KMS-11 (cell line): ENCODE measurements around the gene LYRM1.

Experiments used
- H2AFZ ChIP-seq: fragments of 200-600 bp; sonication (generic); 2 replicates; pipeline ENCODE4 v1.6.1; 2016; ENCODE audit warnings: antibody characterized with exemption, mixed run types, low read depth
- H3K27ac ChIP-seq: fragments of 200-600 bp; sonication (generic); 2 replicates; pipeline ENCODE4 v1.6.1; 2016; ENCODE audit warnings: mild to moderate bottlenecking, mixed run types
- H3K27me3 ChIP-seq: fragments of 200-600 bp; sonication (generic); 2 replicates; pipeline ENCODE4 v1.6.1; 2017; ENCODE audit warnings: mild to moderate bottlenecking, low read depth, mixed run types, moderate library complexity; ENCODE audit not compliant: insufficient read depth
- H3K36me3 ChIP-seq: fragments of 200-600 bp; sonication (generic); 2 replicates; pipeline ENCODE4 v1.6.1; 2017; ENCODE audit warnings: mild to moderate bottlenecking, mixed run types; ENCODE audit not compliant: insufficient read depth
- H3K4me1 ChIP-seq: fragments of 200-600 bp; sonication (generic); 2 replicates; pipeline ENCODE4 v1.6.1; 2016; ENCODE audit warnings: mild to moderate bottlenecking, low read depth, mixed run types; ENCODE audit not compliant: poor library complexity, severe bottlenecking
- H3K4me2 ChIP-seq: fragments of 200-600 bp; sonication (generic); 2 replicates; pipeline ENCODE4 v1.7.0; 2016; ENCODE audit warnings: mild to moderate bottlenecking, mixed run types
- H3K4me3 ChIP-seq: fragments of 200-600 bp; sonication (generic); IDR thresholded peaks from 2 replicates; pipeline ENCODE4 v1.6.1; 2017; ENCODE audit warnings: low read depth, low read length, mixed read lengths; ENCODE audit not compliant: insufficient read depth
- H3K79me2 ChIP-seq: fragments of 200-600 bp; sonication (generic); 2 replicates; pipeline ENCODE4 v1.6.1; 2016; ENCODE audit warnings: low read depth, mixed run types; ENCODE audit not compliant: insufficient read depth
- H3K9ac ChIP-seq: fragments of 200-600 bp; sonication (generic); 2 replicates; pipeline ENCODE4 v1.6.1; 2016; ENCODE audit warnings: mild to moderate bottlenecking, mixed run types
- H4K20me1 ChIP-seq: fragments of 200-600 bp; sonication (generic); 2 replicates; pipeline ENCODE4 v1.6.1; 2016; ENCODE audit warnings: mild to moderate bottlenecking, mixed run types; ENCODE audit not compliant: insufficient read depth
- TF ChIP-seq, protein P1 (sequence below): fragments of 200-600 bp; sonication (generic); conservative IDR thresholded peaks from 2 replicates; pipeline ENCODE4 v1.6.1; 2017; ENCODE audit warnings: low read depth, mild to moderate bottlenecking, antibody characterized with exemption, low read length, moderate library complexity, mixed read lengths

LYRM1 gene

DNA sequence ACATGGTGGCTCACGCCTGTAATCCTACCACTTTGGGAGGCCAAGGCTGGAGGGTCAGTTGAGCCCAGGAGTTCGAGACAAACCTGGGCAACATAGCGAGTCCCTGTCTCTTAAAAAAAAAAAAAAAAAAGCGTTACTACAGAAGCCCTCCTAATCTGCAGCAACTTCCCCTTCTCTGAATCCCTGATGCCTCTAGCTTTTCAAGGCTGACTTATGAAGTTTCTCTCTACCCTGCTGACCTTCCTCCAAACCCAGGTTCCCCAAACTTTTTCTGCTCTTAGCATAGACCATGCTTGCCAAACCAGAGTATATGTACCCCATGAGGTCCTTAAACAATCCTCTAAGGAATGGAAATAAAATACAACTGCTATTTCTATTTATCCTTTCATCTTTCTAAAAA lies 16.4 kb downstream of the LYRM1 start:
- Histone ChIP-seq H3K27ac (no peak overlapping the region), H3K4me2 (no peak overlapping the region), H3K36me3 (no peaks in the 10 kb centered on the region), H3K79me2 (no peaks in the 10 kb centered on the region), H3K9ac (no peak overlapping the region), H3K27me3 (no peaks in the 10 kb centered on the region), H3K4me3 (no peak overlapping the region), H2AFZ (no peak overlapping the region), H4K20me1 (no peaks in the 10 kb centered on the region), H3K4me1 (no peaks in the 10 kb centered on the region)
- TF ChIP-seq, protein P1, sequence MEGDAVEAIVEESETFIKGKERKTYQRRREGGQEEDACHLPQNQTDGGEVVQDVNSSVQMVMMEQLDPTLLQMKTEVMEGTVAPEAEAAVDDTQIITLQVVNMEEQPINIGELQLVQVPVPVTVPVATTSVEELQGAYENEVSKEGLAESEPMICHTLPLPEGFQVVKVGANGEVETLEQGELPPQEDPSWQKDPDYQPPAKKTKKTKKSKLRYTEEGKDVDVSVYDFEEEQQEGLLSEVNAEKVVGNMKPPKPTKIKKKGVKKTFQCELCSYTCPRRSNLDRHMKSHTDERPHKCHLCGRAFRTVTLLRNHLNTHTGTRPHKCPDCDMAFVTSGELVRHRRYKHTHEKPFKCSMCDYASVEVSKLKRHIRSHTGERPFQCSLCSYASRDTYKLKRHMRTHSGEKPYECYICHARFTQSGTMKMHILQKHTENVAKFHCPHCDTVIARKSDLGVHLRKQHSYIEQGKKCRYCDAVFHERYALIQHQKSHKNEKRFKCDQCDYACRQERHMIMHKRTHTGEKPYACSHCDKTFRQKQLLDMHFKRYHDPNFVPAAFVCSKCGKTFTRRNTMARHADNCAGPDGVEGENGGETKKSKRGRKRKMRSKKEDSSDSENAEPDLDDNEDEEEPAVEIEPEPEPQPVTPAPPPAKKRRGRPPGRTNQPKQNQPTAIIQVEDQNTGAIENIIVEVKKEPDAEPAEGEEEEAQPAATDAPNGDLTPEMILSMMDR: no peak

DNA sequence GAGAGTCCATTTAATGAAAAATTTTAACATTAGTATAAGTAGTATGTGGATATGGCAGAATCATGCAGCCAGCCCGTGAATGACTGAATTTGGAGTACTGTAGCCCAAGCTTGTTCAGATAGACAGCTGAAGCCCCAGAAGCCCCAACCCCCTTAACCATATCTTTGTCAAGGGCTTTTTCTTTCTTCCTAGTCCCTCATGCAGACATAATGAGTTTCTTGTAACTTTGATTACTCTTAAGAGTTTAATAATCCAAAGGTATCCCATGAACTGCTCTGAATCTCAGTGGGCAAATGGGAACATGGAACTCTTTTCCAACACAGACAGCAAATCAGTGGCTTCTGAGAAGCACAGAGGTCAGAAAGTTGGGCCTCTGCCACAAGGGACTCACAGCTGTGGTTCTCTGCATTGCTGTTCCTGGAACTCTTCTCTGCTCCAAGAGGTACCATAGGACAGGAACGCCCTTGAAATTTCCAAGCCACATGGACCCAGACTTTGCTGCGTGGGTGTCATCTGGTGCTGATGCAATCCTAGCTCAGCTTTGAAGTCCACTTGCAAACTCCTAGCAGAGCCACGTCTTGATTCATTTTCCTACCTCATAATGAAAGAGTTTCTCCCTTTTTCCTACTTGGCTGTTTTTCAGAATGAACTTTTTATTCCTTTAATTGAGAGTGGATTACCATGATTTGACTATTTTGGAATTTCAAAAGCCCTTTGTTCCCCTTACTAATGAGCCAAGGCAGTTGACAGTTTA lies 18.1 kb downstream of the LYRM1 start:
- H3K79me2 ChIP-seq: no peaks in the 10 kb centered on the region
- H3K4me3 ChIP-seq: no peak overlapping the region
- no peaks in the 10 kb centered on the region for H3K36me3 ChIP-seq
- H3K27me3 ChIP-seq: no peaks in the 10 kb centered on the region
- no peak overlapping the region for H3K9ac ChIP-seq
- H3K4me2 ChIP-seq: no peak overlapping the region
- TF ChIP-seq, protein P1: no peak
- H4K20me1 ChIP-seq: no peaks in the 10 kb centered on the region
- no peak overlapping the region for H3K27ac ChIP-seq
- H2AFZ ChIP-seq: no peak overlapping the region
- no peaks in the 10 kb centered on the region for H3K4me1 ChIP-seq

DNA sequence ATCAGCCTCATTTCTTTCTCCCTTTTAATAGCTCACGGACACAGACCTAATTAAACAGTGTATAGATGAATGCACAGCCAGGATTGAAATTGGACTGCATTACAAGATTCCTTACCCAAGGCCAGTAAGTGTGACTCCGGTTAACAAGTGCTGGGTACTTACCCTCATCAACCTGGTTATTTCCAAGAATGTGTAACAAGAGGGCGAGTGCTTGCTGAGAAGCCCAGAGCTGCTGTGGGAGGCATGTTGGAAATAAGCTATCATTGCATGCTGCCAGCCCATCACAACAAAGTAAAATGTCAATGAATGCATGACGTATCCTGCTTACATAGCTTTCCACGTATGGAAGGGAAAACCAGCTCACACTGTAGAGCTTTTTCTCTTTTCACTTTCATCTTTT lies 19.5 kb downstream of the LYRM1 start:
- Histone ChIP-seq H3K9ac (no peak overlapping the region), H3K36me3 (no peaks in the 10 kb centered on the region), H2AFZ (no peak overlapping the region), H3K27ac (no peak overlapping the region), H3K4me1 (no peaks in the 10 kb centered on the region), H3K4me3 (no peak overlapping the region), H4K20me1 (no peaks in the 10 kb centered on the region), H3K79me2 (no peaks in the 10 kb centered on the region), H3K4me2 (no peak overlapping the region), H3K27me3 (no peaks in the 10 kb centered on the region)
- TF ChIP-seq, protein P1: no peak

DNA sequence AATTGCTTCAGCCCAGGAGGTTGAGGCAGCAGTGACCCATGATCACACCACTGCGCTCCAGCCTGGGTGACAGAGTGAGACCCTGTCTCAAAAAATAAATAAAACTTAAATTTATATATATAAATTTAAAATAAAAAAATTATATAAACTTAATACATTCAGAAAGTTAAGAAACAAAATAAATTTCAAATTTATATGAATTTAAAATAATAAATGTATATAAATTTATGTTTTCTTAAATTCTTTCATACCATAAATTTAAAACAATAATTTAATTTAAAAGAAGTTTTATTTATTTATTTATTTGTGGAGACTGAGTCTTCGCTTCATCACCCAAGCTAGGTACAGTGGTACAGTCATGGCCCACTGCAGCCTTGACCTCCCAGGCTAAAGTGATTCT lies 20.2 kb downstream of the LYRM1 start:
- no peak overlapping the region for H3K4me2 ChIP-seq
- no peak overlapping the region for H2AFZ ChIP-seq
- H3K27ac ChIP-seq: no peak overlapping the region
- no peaks in the 10 kb centered on the region for H3K4me1 ChIP-seq
- no peak overlapping the region for H3K9ac ChIP-seq
- no peaks in the 10 kb centered on the region for H3K36me3 ChIP-seq
- no peaks in the 10 kb centered on the region for H3K79me2 ChIP-seq
- H3K27me3 ChIP-seq: no peaks in the 10 kb centered on the region
- no peak overlapping the region for H3K4me3 ChIP-seq
- TF ChIP-seq, protein P1: no peak
- no peaks in the 10 kb centered on the region for H4K20me1 ChIP-seq
